Tibial artery (tissue), 4 donors: ENCODE data around the gene NAAA.

Experiments
- DNase-seq, 2 donors: peaks; one replicate each; pipeline ENCODE4 v3.0.0-alpha.2; 2019
- H3K27ac ChIP-seq, 2 donors: fragments of 200-600 bp; sonication (generic) in 1 of 2; 1 replicate in 1 of 2; 2 replicates in 1 of 2; pipeline ENCODE4 v1.5.1; 2018 to 2019; ENCODE audit warnings: mild to moderate bottlenecking in 1 of 2
- H3K27me3 ChIP-seq, 2 donors: fragments of 200-600 bp; sonication (generic) in 1 of 2; one replicate each; pipeline versions ENCODE4 v1.5.1 to v1.6.0; 2016 to 2019
- H3K36me3 ChIP-seq, 3 donors: fragments of 200-600 bp; sonication (generic) in 2 of 3; one replicate each; pipeline ENCODE4 v1.5.1; 2016 to 2019; ENCODE audit warnings: mild to moderate bottlenecking in 2 of 3
- H3K4me1 ChIP-seq, 4 donors: fragments of 200-600 bp; sonication (generic) in 2 of 4; 1 replicate in 3 of 4; 2 replicates in 1 of 4; pipeline ENCODE4 v1.5.1; 2016 to 2019
- H3K4me3 ChIP-seq, 2 donors: fragments of 200-600 bp; sonication (generic) in 1 of 2; 1 replicate in 1 of 2; 2 replicates in 1 of 2; pipeline ENCODE4 v1.5.1; 2018 to 2019; ENCODE audit warnings: mild to moderate bottlenecking in 2 of 2
- H3K9me3 ChIP-seq, 3 donors: fragments of 200-600 bp; sonication (generic) in 1 of 3; one replicate each; pipeline ENCODE4 v1.5.1; 2016 to 2019
- CTCF ChIP-seq, 2 experiments: fragments of 200-600 bp in 1 of 2; fragments of 450-650 bp in 1 of 2; IDR thresholded peaks; one replicate each; pipeline ENCODE4 v1.5.1; 2017 to 2019; ENCODE audit warnings: antibody characterized with exemption in 2 of 2, mild to moderate bottlenecking in 1 of 2, moderate library complexity in 1 of 2
- intact Hi-C: fragments of 100-400 bp; cut with DNase I; formaldehyde crosslinking; loops from one replicate; pipeline ENCODE4 v1.15.0; 2023; ENCODE audit warnings: low total_unique reads

The NAAA gene

GRCh38 chr4:75876218-75876617, 64.6 kb downstream of the NAAA start:
- intact Hi-C loops = no loop called here
- H3K4me1 ChIP-seq = no peaks in the 10 kb centered on the region
- no peaks in the 10 kb centered on the region for H3K9me3 ChIP-seq
- H3K27ac ChIP-seq = no peak overlapping the region
- no peaks in the 10 kb centered on the region for H3K27me3 ChIP-seq
- no peak overlapping the region for H3K4me3 ChIP-seq
- no peak for DNase-seq
- no peaks in the 10 kb centered on the region for H3K36me3 ChIP-seq
- no peak for TF ChIP-seq CTCF (IDR thresholded peaks at IDR 0.05)

DNA sequence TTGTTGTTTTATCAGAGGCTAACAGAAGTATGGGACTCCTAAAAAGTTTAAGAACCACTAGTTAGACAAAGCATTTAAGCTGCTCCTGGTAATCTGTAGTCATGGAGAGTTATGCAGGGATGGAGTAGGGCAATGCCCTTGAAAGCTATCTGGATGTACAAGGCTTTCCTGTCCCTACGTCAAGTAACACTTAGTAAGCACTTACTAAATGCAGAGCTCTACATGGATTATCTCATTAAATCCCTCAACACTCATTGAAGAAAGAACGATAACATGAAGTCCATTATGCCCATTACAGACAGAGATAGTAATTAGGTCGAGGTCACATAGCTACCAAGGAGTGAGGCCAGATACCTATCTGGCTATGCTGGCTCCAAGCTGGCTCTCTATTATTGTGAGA, 71.7 kb downstream of the NAAA start:
- intact Hi-C loops = no loop called here
- no peak for DNase-seq

DNA sequence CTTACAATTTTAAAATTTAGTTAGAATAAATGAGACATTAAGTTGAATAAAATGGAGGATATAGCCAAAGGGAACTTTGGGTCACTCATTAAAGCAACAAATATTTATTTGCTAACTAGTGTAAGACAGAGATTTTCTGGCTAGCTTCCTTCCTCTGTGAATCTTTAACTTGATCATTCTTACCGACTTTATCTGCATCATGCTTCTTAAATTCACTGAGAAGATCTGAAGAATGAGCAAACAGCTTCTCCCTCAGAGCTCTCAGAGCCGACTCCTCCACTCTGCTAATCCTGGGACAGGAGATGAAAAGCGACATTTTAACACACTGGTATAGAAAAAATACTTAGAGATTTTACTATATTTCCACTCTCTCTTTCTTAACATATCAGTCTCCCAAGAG, 73.7 kb downstream of the NAAA start:
- Histone ChIP-seq H3K27ac (no peak overlapping the region), H3K27me3 (no peaks in the 10 kb centered on the region), H3K9me3 (no peaks in the 10 kb centered on the region), H3K36me3 (no peaks in the 10 kb centered on the region), H3K4me3 (no peak overlapping the region), H3K4me1 (no peaks in the 10 kb centered on the region)
- intact Hi-C loops = no loop called here
- no peak for DNase-seq
- no peak for TF ChIP-seq CTCF (IDR thresholded peaks at IDR 0.05)

More for the DNA sequence above, 71.7 kb downstream of the NAAA start:
- TF ChIP-seq CTCF (IDR thresholded peaks at IDR 0.05) = no peak
- Histone ChIP-seq H3K4me3 (no peak overlapping the region), H3K4me1 (no peaks in the 10 kb centered on the region), H3K9me3 (no peaks in the 10 kb centered on the region), H3K27ac (no peak overlapping the region), H3K27me3 (no peaks in the 10 kb centered on the region), H3K36me3 (no peaks in the 10 kb centered on the region)
